Measurements from ENCODE around the gene BCORL1.

DNA sequence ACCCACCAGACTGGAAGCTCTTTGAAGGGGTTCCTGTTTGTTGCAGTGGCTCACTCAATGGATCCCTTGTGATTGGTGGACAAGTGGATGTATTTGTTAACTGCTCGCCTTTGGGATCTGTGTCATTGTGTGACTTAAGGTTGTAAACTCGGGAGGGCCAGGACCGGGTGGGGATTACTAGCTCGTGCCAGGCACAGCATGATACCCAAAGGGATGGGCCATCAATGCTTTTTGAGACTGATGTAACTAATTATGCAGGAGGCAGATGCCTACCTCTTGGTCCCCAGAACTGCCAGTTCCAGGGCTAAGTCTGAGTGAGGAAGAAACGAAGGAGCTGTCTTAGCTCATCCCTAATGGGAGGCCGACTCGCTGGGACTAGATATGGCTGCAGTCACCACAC lies 48.7 kb upstream of the BCORL1 start:
- TF ChIP-seq, protein P1, sequence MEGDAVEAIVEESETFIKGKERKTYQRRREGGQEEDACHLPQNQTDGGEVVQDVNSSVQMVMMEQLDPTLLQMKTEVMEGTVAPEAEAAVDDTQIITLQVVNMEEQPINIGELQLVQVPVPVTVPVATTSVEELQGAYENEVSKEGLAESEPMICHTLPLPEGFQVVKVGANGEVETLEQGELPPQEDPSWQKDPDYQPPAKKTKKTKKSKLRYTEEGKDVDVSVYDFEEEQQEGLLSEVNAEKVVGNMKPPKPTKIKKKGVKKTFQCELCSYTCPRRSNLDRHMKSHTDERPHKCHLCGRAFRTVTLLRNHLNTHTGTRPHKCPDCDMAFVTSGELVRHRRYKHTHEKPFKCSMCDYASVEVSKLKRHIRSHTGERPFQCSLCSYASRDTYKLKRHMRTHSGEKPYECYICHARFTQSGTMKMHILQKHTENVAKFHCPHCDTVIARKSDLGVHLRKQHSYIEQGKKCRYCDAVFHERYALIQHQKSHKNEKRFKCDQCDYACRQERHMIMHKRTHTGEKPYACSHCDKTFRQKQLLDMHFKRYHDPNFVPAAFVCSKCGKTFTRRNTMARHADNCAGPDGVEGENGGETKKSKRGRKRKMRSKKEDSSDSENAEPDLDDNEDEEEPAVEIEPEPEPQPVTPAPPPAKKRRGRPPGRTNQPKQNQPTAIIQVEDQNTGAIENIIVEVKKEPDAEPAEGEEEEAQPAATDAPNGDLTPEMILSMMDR (IDR thresholded peaks at IDR 0.05), result no peak
- no peak for TF ChIP-seq POLR2A (IDR thresholded peaks at IDR 0.05)
